Muscle of arm (tissue), 12 donors: ENCODE data around the gene KCTD13. TPM values are rescaled to one million over a fixed set of nuclear protein-coding genes. Genes with fewer than 3 reads are reported as not detected.
"Not testable (repeated sequence)": the region's sequence is repeated elsewhere in the genome, so short reads cannot be mapped to it uniquely, and the experiment has no call there.

Source experiments
- DNase-seq: peaks from one replicate; pipeline ENCODE4 v3.0.0-alpha.2; 2013
- polyA plus RNA-seq, 12 donors: library from polyadenylated mRNA; unstranded; fragments of 120-200 nt; gene quantifications; one replicate each; pipeline ENCODE4 v1.2.1, GENCODE V29; 2013; ENCODE audit not compliant: insufficient read length in 12 of 12

Gene KCTD13
- polyA plus RNA-seq, 12 donors, result 7.6 to 21.0 (median 10.7) TPM; not detected in 1

DNA sequence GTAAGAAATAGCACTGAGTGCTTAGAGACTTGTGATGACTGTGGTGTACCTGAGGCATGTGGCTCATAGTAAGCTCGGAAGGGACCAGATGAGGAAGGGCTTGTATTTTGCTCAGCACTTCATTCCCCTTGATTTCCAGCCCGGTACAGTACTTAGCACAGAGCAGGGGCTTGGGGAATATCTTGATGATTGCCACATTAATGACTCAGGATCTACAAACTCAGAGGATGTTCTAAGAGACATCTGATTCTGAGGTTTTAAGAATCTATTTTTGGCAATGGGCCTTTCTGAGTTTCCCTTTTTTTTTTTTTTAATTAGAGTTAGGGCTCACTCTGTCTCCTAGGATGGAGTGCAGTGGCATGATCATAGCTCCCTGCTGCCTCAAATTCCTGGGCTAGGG lies 16.6 kb downstream of the KCTD13 start:
- no peak for DNase-seq

GRCh38 chr16:29908719-29909220 lies 17.3 kb downstream of the KCTD13 start:
- no peak for DNase-seq

DNA sequence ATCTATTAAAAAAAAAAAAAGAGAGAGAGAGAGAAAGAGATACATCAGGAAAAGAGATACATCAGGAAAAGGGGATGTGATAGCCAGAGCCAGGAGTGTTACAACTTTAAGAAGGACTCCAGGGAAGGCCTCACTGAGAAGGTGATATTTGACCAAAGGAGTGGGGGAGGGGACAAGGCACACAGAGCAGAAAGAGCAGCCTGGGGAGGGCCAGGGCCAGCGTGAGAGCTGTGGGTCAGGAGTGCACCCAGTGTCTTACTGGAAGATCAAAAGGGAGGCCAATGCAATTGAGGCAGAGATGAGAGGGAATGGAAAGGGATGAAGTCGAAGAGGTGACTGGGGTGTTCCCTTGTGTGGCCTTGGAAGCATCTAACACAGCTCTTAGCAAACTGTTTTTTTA lies 18.1 kb downstream of the KCTD13 start:
- DNase-seq, result no peak

DNA sequence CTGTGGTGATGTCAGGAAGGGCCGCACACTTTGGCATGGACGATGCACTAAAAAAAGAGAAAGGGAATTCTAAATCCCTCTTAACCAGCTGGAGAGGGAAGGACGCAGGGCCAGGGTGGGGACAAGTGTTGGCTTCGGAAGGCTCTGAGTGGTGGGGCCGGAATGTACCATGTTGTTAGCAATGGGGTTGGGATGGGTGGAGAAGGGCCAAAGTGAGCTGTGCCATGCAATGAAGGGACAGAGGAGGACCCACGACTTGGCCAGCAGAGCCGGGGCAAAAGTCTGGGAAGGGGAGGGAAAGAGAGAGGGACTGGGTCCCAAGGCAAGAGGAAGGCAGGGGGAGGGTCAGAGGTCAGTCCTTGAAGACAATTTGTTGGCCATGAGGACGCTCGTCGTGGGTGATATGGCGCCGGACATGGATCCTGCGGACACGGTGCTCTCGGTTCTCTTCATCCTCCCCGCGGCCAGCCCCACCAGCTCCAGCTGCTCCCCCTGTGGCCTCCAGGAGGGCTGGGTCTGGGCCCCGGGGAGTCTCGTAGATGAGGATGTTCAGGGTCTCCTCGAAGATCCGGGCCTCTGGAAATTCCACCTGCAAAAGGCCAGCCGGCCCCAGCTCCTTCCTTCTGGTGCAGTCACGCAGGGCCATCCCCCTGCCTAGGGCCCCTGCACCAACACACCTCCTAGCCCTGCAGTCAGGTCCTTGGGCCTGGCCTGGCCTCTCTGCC lies 19.3 kb downstream of the KCTD13 start:
- no peak for DNase-seq

- no peak for DNase-seq
These were observed 20.4 kb downstream of the KCTD13 start for GRCh38 chr16:29905668-29906067.

DNA sequence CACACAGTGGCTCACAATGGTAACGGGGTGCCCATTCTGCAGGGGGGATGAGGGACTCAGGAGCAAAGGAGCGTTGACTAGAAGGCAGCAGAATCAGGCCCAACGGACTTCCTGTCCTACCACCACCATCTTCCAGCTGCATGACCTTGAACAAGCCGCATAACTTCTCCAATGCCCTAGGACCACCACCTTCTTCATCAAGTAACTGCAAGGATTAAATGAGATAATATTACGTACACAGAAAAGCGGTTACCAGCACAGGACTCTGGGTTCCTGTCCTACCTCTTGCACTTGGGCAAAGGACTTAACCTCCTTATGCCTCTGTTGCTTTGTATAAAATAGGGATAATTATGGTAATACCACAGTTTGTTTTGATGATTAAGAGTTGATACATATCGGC lies 21.1 kb downstream of the KCTD13 start:
- no peak for DNase-seq

DNA sequence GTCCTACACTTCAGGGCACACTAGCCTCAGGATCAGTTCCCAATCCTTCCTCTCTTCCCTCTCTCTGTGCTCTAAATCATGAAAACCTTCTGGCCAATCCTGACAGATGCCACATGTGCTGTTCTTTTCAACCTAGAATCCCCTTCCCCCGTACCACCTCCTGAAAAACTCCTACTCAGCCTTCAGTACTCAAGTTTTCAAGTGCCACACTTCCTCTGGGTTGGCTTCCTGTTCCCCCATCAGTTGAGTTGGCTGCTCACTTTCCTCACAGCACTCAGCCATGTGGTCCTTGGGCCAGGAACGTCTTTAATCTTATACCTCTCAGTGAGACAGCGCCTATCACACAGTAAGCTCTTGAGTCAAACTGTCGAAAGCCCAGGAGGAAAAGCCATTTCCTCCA lies 22.4 kb downstream of the KCTD13 start:
- no peak for DNase-seq

DNA sequence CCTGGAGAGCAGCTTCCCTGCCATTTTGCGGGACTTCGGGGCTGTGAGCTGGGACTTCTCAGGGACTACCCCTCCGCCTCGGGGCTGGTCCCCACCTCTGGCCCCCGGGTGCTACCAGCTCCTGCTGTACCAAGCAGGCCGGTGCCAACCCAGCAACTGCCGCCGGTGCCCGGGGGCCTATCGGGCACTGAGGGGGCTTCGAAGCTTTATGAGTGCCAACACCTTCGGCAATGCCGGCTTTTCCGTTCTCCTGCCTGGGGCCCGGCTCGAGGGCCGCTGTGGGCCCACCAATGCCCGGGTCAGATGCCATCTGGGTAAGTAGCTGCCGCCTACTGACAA lies 24.4 kb downstream of the KCTD13 start:
- no peak for DNase-seq

GRCh38 chr16:29900888-29901606 lies 25.0 kb downstream of the KCTD13 start:
- DNase-seq, result no peak

- DNase-seq, result peak; percentile 41
These were observed 25.7 kb downstream of the KCTD13 start, which contains the start of gene ASPHD1 for GRCh38 chr16:29900102-29900887. Gene ASPHD1, plus strand, starts transcription at chr16:29900488. Its CDS starts 484 bp downstream, at chr16:29900972.

- peak; percentile 69 for DNase-seq
These were observed 26.4 kb downstream of the KCTD13 start, which contains the start of gene SEZ6L2 for GRCh38 chr16:29899516-29900101. Gene SEZ6L2, minus strand, starts transcription at chr16:29899550. Its CDS starts 531 bp downstream, at chr16:29899019.

DNA sequence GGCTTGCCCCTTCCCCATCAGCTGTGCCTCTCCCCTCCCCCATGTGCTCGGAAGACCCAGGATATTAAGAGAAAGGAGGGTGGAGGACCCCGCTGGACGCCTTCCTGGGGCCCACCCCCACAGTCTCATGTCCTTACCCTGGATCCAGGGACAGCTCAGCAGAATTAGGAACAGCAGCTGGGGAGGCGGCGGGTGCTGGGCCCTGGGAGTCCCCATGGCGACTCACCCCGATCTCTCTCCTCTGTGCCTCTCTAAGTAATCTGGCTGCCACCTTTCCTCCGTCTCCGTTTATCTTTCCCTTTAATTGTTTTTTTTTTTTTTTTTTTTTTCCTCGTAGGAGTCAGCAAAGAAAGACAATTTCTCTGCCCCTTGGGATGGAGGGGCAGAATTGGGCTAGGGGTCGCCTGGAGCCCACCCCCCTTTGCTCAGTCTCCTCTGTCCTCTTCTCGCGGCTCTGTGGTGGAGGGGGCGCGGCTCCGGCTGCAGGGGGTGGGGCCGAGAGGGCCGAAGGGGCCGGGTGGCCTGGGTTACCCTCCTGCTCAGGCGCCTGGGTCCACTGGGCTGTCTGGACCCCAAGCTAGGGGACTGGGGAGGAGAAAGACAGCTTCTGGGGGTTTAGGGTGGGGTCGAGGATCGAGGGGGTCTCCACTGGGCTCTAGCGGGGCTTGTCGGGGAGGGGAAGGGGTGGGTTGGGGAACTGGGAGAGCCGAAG lies 27.1 kb downstream of the KCTD13 start:
- DNase-seq, result no peak

GRCh38 chr16:29898135-29898803 lies 27.8 kb downstream of the KCTD13 start:
- no peak for DNase-seq

GRCh38 chr16:29897333-29897732 lies 28.7 kb downstream of the KCTD13 start:
- no peak for DNase-seq

GRCh38 chr16:29896841-29897240 lies 29.2 kb downstream of the KCTD13 start:
- no peak for DNase-seq

DNA sequence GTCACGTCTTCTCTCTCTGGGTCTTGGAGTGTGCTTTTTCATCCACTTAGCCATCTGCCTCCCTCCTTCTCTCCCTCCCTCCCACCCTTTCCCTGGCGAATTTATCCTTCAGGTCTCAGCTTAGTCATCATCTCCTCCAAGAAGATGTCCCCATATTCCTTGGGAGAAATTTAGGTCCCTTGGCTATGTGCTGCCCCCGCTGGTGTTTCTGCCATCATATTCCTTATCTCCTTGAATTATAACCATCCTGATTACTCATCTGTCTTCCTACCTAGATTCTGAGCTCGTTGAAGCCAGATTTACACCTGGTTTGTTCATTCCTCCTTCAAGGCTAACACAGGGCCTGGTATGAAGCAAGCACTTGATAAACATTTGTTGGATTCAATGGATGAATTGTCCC lies 31.7 kb downstream of the KCTD13 start:
- no peak for DNase-seq

GRCh38 chr16:29893553-29893952 lies 32.5 kb downstream of the KCTD13 start:
- no peak for DNase-seq

DNA sequence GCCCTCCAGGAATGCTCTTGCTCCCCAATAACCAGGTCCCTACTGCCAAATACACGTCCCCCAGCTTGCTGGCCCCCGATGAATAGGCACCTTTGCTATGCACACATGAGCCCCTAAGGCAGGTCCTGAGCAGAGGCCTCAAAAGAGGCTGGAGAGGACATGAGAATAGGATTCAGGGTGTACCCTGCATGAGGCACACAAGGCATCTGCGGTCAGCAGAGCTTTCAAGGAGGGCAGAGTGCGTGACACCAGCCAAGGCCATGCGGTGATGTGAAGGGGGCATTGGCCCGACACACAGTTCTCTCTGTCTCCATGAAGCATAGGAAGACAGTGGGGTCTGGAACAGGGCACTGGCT lies 33.6 kb downstream of the KCTD13 start:
- no peak for DNase-seq

DNA sequence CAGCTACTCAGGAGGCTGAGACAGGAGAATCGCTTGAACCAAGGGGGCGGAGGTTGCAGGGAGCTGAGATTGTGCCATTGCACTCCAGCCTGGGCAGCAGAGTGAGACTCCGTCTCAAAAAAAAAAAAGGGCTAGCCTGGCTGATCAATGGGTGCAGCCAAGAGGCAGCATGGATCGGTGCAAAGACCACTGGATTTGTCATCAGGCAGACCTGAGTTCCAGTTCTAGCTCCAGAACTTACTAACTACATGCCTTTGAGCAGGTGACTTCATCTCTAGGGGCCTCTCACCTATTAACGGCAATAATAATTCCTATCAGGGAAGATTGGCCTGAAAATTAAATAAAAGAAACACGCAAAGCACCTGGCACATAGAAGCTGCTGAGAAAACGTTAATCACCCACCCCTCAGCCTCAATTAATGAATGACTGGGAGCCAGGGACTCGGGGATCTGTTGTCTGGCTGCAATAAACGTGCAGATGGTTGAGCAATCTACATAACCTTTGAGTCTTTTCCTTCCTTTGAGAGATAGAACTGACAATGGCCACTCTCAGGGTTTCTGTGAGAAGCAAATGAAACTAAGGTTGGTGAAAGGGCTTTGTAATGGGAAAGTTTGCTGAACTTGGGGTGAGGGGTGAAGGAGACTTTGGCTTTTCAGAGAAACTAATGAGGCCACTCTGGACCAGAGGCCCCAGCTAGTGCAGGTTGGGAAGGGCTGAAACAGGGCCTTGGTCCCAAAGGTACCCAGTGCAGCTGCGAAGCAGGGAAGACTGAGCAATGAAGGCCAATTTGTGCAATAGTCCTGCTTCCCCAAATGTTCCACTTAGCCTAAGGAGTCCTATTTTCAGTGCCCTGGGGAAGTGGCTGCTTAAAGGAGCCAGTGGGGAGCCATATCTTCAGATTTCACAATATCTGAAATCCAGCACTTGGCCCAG lies 34.2 kb downstream of the KCTD13 start:
- no peak for DNase-seq

DNA sequence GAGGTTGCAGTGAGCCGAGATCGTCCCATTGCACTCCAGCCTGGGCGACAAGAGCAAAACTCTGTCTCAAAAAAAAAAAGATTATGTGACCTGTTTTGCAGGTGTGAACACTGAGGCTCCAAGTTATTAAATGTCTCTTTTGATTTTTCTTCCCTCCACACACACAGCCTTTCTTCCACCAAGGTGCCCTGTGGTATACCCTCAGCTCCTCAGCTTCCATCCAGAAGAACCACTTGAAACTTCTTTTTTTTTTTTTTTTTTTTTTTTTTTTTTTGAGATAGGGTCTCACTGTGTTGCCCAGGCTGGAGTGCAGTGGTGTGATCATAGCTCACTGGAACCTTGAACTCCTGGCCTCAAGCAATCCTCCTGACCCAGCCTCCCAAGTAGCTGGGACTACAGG lies 36.7 kb downstream of the KCTD13 start:
- not testable (repeated sequence) for DNase-seq
